Panc1 (cell line): ENCODE measurements around the gene PTGER4. TPM values are rescaled to one million over a fixed set of nuclear protein-coding genes. Genes with fewer than 3 reads are reported as not detected.

Experiments
- ATAC-seq: fragments of 200-7000 bp; cut with Tn5 transposase; 2 replicates; pipeline ENCODE4 v1.9.1; 2020; ENCODE audit warnings: mild to moderate bottlenecking, moderate library complexity
- BruUV-seq: library from RNA; stranded (reverse); fragments of 400-500 nt; replicated peaks from 2 replicates; lab custom pipeline; 2021; lab: Mats Ljungman, UMichigan
- CTCF ChIA-PET: fragments of 300-600 bp; sonication (Branson Sonifier 250); formaldehyde crosslinking; loops from one replicate; lab custom pipeline; 2022; ENCODE audit warnings: antibody characterized with exemption; lab: Charles Lee
- POLR2A ChIA-PET: fragments of 300-600 bp; sonication (Branson Sonifier 250); formaldehyde crosslinking; loops from one replicate; lab custom pipeline; 2022; ENCODE audit warnings: antibody characterized with exemption; lab: Charles Lee
- DNase-seq: peaks from one replicate; pipeline ENCODE4 v3.0.0-alpha.2; 2010; ENCODE audit warnings: low read depth, low spot score
- H3K27ac ChIP-seq: 2 replicates; pipeline ENCODE4 v1.5.1; 2011; ENCODE audit warnings: mild to moderate bottlenecking, low read length, inconsistent platforms
- H3K27me3 ChIP-seq: fragments of 200-500 bp; sonication (Bioruptor generic); 2 replicates; pipeline ENCODE4 v1.6.0; 2014; ENCODE audit warnings: low read length, inconsistent platforms; ENCODE audit not compliant: control insufficient read depth, insufficient read depth
- H3K36me3 ChIP-seq: fragments of 200-500 bp; sonication (Bioruptor generic); 2 replicates; pipeline ENCODE4 v1.5.1; 2014; ENCODE audit warnings: inconsistent platforms, mild to moderate bottlenecking, low read length, moderate library complexity; ENCODE audit not compliant: control insufficient read depth, insufficient read depth
- H3K4me1 ChIP-seq: 2 replicates; pipeline ENCODE4 v1.5.1; 2011; ENCODE audit warnings: inconsistent platforms, mild to moderate bottlenecking, low read length, moderate library complexity; ENCODE audit not compliant: control insufficient read depth, insufficient read depth
- H3K4me3 ChIP-seq, 2 experiments: 2 replicates each; pipeline ENCODE4 v1.5.1; 2011 to 2012; ENCODE audit warnings: low read depth in 2 of 2, low read length in 2 of 2, mild to moderate bottlenecking in 2 of 2, inconsistent platforms in 1 of 2, moderate library complexity in 1 of 2
- H3K9me3 ChIP-seq: fragments of 200-500 bp; sonication (Bioruptor generic); 2 replicates; pipeline ENCODE4 v1.5.1; 2014; ENCODE audit warnings: low read depth, mild to moderate bottlenecking, inconsistent platforms, low read length, moderate library complexity; ENCODE audit not compliant: control insufficient read depth, insufficient read depth
- POLR2AphosphoS5 ChIP-seq: IDR thresholded peaks from 2 replicates; pipeline ENCODE4 v1.6.1; 2012; ENCODE audit warnings: mild to moderate bottlenecking, low read depth, low read length, moderate library complexity
- REST ChIP-seq, 2 experiments: IDR thresholded peaks; 2 replicates each; pipeline ENCODE4 v1.6.1; 2011 to 2012; ENCODE audit warnings: low read depth in 2 of 2, control low read depth in 1 of 2, low read length in 1 of 2, mild to moderate bottlenecking in 1 of 2, moderate library complexity in 1 of 2; ENCODE audit not compliant: insufficient read depth in 1 of 2
- SIN3A ChIP-seq: IDR thresholded peaks from 2 replicates; pipeline ENCODE4 v1.6.1; 2012; ENCODE audit warnings: low read depth, mild to moderate bottlenecking, low read length, moderate library complexity, borderline replicate concordance; ENCODE audit not compliant: insufficient read depth
- TCF7L2 ChIP-seq: IDR thresholded peaks from 2 replicates; pipeline ENCODE4 v1.6.1; 2011; ENCODE audit warnings: mild to moderate bottlenecking, low read depth, low read length, inconsistent platforms
- in situ Hi-C: cut with HindIII; loops from 2 replicates; pipeline ENCODE4 v1.10.0; 2016; ENCODE audit warnings: low sequenced_read_pairs, low pct_unique_long_range_greater_than_20kb
- intact Hi-C: fragments of 100-400 bp; cut with micrococcal nuclease; formaldehyde crosslinking; loops from one replicate; pipeline ENCODE4 v1.10.0; 2022; ENCODE audit not compliant: unreplicated experiment
- total RNA-seq: library from RNA; stranded (reverse); gene quantifications from one replicate; pipeline ENCODE4 v1.2.1, GENCODE V29; 2021; ENCODE audit not compliant: unreplicated experiment
- TF ChIP-seq, protein P1 (sequence below): fragments of 450-650 bp; IDR thresholded peaks from 2 replicates; pipeline ENCODE4 v1.5.1; 2017; ENCODE audit warnings: mild to moderate bottlenecking

PTGER4 gene
- total RNA-seq, 1 experiment from 2014 or later: 20.0 TPM

DNA sequence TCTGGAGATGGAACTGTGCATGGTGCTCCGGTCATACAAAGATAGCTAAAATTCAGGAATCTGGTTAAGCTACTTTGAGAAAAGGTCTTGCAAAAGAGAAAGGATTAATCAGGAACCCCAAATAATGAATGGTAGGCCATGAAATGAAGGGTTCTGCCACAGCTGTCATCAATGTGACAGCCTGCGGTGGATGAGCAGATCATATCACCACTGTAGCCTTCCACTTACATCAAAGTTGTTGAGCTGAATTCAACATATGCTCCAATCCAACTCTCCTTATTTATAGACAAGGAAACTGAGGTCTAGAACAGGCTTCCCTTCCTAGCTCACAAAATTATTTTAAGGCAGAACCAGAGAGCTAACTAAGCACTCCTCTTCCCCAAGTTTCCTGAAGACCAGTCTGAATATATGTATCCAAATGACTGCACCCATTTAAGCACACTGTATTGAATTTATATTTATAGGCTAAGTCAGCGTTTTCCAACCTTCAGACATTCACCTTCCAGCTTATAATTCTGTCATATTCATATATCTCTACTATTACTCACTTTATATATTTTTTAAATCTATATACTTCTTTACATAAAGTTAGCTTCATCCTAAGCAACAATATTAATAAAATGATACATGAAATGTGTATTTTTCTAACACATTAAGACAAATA is 13.9 kb upstream of the PTGER4 start:
- CTCF ChIA-PET: no interaction called here
- in situ Hi-C loops: no loop called here
- no peak overlapping the region for H3K27ac ChIP-seq
- H3K27me3 ChIP-seq: no peaks in the 10 kb centered on the region
- no peak overlapping the region for H3K4me3 ChIP-seq
- no peaks in the 10 kb centered on the region for H3K9me3 ChIP-seq
- ATAC-seq: no peak
- POLR2A ChIA-PET: no interaction called here
- no peak for DNase-seq
- H3K36me3 ChIP-seq: no peaks in the 10 kb centered on the region
- TF ChIP-seq SIN3A (no peak), REST (IDR thresholded peaks at IDR 0.05; ENCODE audit: insufficient read depth in 1 of 2, low read depth in 2 of 2, low read length in 1 of 2) (no peak), TCF7L2 (no peak), POLR2AphosphoS5 (no peak)
- TF ChIP-seq, protein P1, sequence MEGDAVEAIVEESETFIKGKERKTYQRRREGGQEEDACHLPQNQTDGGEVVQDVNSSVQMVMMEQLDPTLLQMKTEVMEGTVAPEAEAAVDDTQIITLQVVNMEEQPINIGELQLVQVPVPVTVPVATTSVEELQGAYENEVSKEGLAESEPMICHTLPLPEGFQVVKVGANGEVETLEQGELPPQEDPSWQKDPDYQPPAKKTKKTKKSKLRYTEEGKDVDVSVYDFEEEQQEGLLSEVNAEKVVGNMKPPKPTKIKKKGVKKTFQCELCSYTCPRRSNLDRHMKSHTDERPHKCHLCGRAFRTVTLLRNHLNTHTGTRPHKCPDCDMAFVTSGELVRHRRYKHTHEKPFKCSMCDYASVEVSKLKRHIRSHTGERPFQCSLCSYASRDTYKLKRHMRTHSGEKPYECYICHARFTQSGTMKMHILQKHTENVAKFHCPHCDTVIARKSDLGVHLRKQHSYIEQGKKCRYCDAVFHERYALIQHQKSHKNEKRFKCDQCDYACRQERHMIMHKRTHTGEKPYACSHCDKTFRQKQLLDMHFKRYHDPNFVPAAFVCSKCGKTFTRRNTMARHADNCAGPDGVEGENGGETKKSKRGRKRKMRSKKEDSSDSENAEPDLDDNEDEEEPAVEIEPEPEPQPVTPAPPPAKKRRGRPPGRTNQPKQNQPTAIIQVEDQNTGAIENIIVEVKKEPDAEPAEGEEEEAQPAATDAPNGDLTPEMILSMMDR: no peak
- BruUV-seq: no TSS peak
- no peaks in the 10 kb centered on the region for H3K4me1 ChIP-seq
- intact Hi-C loops: no loop called here

GRCh38 chr5:40666657-40667056 is 13.1 kb upstream of the PTGER4 start:
- no TSS peak for BruUV-seq
- no peak overlapping the region for H3K4me3 ChIP-seq
- H3K9me3 ChIP-seq: no peaks in the 10 kb centered on the region
- H3K4me1 ChIP-seq: no peaks in the 10 kb centered on the region
- in situ Hi-C loops (no loop called here), intact Hi-C loops (no loop called here)
- ChIA-PET CTCF (no interaction called here), POLR2A (no interaction called here)
- no peak overlapping the region for H3K27ac ChIP-seq
- no peak for DNase-seq
- no peak for TF ChIP-seq SIN3A
- TF ChIP-seq REST (IDR thresholded peaks at IDR 0.05; ENCODE audit: insufficient read depth in 1 of 2, low read depth in 2 of 2, low read length in 1 of 2): no peak
- TF ChIP-seq, protein P1: no peak
- no peak for TF ChIP-seq TCF7L2
- TF ChIP-seq POLR2AphosphoS5: no peak
- H3K27me3 ChIP-seq: no peaks in the 10 kb centered on the region
- no peaks in the 10 kb centered on the region for H3K36me3 ChIP-seq
- no peak for ATAC-seq
